ENCODE measurements around the gene GLIPR1L1.

- no peak for TF ChIP-seq CTCF (IDR thresholded peaks at IDR 0.05)
- no peak for TF ChIP-seq POLR2AphosphoS5 (IDR thresholded peaks at IDR 0.05)
- no peak for TF ChIP-seq POLR2A (IDR thresholded peaks at IDR 0.05)
Measured at GRCh38 chr12:75294336-75294735, 40.1 kb upstream of the GLIPR1L1 start.

All from gastroesophageal sphincter (tissue), 3 donors.